Parathyroid adenoma (tissue), 2 donors: ENCODE data around the gene C1orf35.
"Not testable (repeated sequence)": the region's sequence is repeated elsewhere in the genome, so short reads cannot be mapped to it uniquely, and the experiment has no call there.

ENCODE experiments used
- H2AFZ ChIP-seq: fragments of 300-600 bp; sonication (generic); one replicate; pipeline ENCODE4 v1.7.0; 2017; ENCODE audit warnings: antibody characterized with exemption, mild to moderate bottlenecking
- H3K27ac ChIP-seq: fragments of 300-600 bp; sonication (generic); one replicate; pipeline ENCODE4 v1.7.0; 2017
- H3K27me3 ChIP-seq: fragments of 300-600 bp; sonication (generic); one replicate; pipeline ENCODE4 v1.7.0; 2017; ENCODE audit warnings: low read length; ENCODE audit not compliant: control insufficient read depth, insufficient read depth
- H3K36me3 ChIP-seq: fragments of 300-600 bp; sonication (generic); one replicate; pipeline ENCODE4 v1.7.0; 2017; ENCODE audit warnings: low read length; ENCODE audit not compliant: control insufficient read depth, insufficient read depth
- H3K4me1 ChIP-seq: fragments of 300-600 bp; sonication (generic); one replicate; pipeline ENCODE4 v1.7.0; 2017; ENCODE audit warnings: control low read depth
- H3K4me2 ChIP-seq: fragments of 300-600 bp; sonication (generic); one replicate; pipeline ENCODE4 v1.7.0; 2017; ENCODE audit warnings: low read length
- H3K4me3 ChIP-seq: fragments of 300-600 bp; sonication (generic); one replicate; pipeline ENCODE4 v1.7.0; 2017; ENCODE audit warnings: low read depth, low read length
- H3K79me2 ChIP-seq: fragments of 300-600 bp; sonication (generic); one replicate; pipeline ENCODE4 v1.7.0; 2017; ENCODE audit warnings: control low read depth
- H3K9ac ChIP-seq: fragments of 300-600 bp; sonication (generic); one replicate; pipeline ENCODE4 v1.7.0; 2017; ENCODE audit warnings: mild to moderate bottlenecking
- H3K9me3 ChIP-seq: fragments of 300-600 bp; sonication (generic); one replicate; pipeline ENCODE4 v1.7.0; 2017; ENCODE audit warnings: low read length; ENCODE audit not compliant: control insufficient read depth
- CTCF ChIP-seq: fragments of 300-600 bp; sonication (generic); IDR thresholded peaks from one replicate; pipeline ENCODE4 v1.7.0; 2017; ENCODE audit warnings: antibody characterized with exemption, mild to moderate bottlenecking
- donor health status: primary hyperparathyroidism.

The C1orf35 gene

GRCh38 chr1:228112167-228112566 lies 9.0 kb upstream of the C1orf35 start:
- TF ChIP-seq CTCF: no peak
- H3K4me3 ChIP-seq: no peak overlapping the region

GRCh38 chr1:228111315-228111714 lies 8.2 kb upstream of the C1orf35 start:
- H3K4me1 ChIP-seq, H3K27me3 ChIP-seq, H3K79me2 ChIP-seq, H3K9ac ChIP-seq, H2AFZ ChIP-seq, H3K27ac ChIP-seq, H3K36me3 ChIP-seq, H3K4me3 ChIP-seq, H3K9me3 ChIP-seq, H3K4me2 ChIP-seq: not testable (repeated sequence)

More at GRCh38 chr1:228112167-228112566, 9.0 kb upstream of the C1orf35 start:
- Histone ChIP-seq H3K36me3 (no peaks in the 10 kb centered on the region), H3K4me1 (peaks cover 6% of the 10 kb centered on the region), H3K27me3 (no peaks in the 10 kb centered on the region), H3K4me2 (no peak overlapping the region), H3K79me2 (no peaks in the 10 kb centered on the region), H3K9me3 (no peaks in the 10 kb centered on the region), H3K27ac (no peak overlapping the region), H2AFZ (no peak overlapping the region), H3K9ac (no peak overlapping the region)

DNA sequence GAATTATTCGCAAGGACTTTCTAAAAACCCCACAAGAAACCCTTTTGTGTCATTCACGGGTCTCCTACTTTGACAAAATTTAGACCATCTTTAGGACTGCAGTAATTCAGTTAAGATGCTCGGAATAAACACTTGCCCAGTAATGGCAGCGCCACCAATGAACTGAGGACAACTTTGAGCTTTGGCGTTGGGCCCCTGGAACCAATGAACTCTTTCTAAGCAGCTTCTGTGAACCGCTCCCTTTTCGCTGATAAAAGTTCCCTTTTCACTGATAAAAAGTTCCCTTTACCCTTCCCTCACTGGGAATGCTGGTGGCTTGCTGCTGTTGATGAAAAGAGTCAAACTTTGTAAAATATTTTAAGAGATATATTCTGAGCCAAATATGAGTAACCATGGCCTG lies 7.4 kb upstream of the C1orf35 start:
- H3K36me3 ChIP-seq: no peaks in the 10 kb centered on the region
- no peaks in the 10 kb centered on the region for H3K9me3 ChIP-seq
- peak overlapping the region; percentile 91 for H3K4me3 ChIP-seq
- no peaks in the 10 kb centered on the region for H3K79me2 ChIP-seq
- TF ChIP-seq CTCF: no peak
- peak overlapping the region; percentile 96 for H2AFZ ChIP-seq
- H3K27me3 ChIP-seq: no peaks in the 10 kb centered on the region
- H3K4me2 ChIP-seq: peak overlapping the region; percentile 83
- H3K27ac ChIP-seq: peak overlapping the region; percentile 94
- H3K4me1 ChIP-seq: peaks cover 6% of the 10 kb centered on the region
- no peak overlapping the region for H3K9ac ChIP-seq

DNA sequence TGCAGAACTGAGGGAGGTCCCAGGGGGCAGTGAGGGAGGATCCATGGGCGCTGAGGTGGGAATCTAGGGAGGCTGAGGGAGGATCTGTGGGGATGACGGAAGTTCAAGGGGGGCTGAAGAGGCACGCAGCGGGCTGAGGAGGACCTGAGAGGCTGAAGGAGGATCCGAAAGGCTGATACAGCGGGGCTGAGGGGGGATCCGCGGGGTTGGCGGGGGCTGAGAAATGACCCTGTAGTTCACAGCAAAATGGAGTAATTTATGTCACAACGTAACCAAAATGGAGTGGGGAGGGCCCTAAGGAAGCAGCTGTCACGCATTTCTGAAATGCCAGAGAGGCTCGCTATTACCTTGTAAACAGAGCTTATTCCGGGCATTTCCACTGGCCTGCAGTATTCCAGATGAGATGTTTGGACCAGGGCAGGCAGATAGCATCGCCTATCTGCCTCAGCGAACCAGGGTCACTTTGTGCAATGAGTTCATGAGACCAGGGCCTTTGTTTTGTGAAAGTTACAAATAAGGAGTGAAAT lies 6.9 kb upstream of the C1orf35 start:
- peaks cover 6% of the 10 kb centered on the region for H3K4me1 ChIP-seq
- H2AFZ ChIP-seq: peak overlapping the region; percentile 96
- H3K9me3 ChIP-seq: no peaks in the 10 kb centered on the region
- TF ChIP-seq CTCF: no peak
- H3K27me3 ChIP-seq: no peaks in the 10 kb centered on the region
- H3K4me2 ChIP-seq: peak overlapping the region; percentile 83
- peak overlapping the region; percentile 91 for H3K4me3 ChIP-seq
- peak overlapping the region; percentile 91 for H3K9ac ChIP-seq
- peak overlapping the region; percentile 94 for H3K27ac ChIP-seq
- H3K79me2 ChIP-seq: no peaks in the 10 kb centered on the region
- no peaks in the 10 kb centered on the region for H3K36me3 ChIP-seq

- H3K36me3 ChIP-seq: no peaks in the 10 kb centered on the region
- peak within 1 kb of the TSS; percentile 91 for H3K4me3 ChIP-seq
- H3K4me2 ChIP-seq: peak within 1 kb of the TSS; percentile 98
- no peaks in the 10 kb centered on the region for H3K9me3 ChIP-seq
- no peaks in the 10 kb centered on the region for H3K79me2 ChIP-seq
- H3K4me1 ChIP-seq: peaks cover 6% of the 10 kb centered on the region
- H3K9ac ChIP-seq: peak within 1 kb of the TSS; percentile 91
- H3K27ac ChIP-seq: peak within 1 kb of the TSS; percentile 94
- H3K27me3 ChIP-seq: no peaks in the 10 kb centered on the region
- peak within 1 kb of the TSS; percentile 96 for H2AFZ ChIP-seq
- TF ChIP-seq CTCF: no peak
Observed at GRCh38 chr1:228109073-228109961, 6.2 kb upstream of the C1orf35 start, which contains the start of gene MRPL55. TSS of gene MRPL55 (minus strand) at chr1:228109299. CDS start at chr1:228108260, 1,039 bp downstream.
